H1 (cell line): ENCODE results near the gene USP24. TPM values are rescaled to one million over a fixed set of nuclear protein-coding genes. Genes with fewer than 3 reads are reported as not detected.

ENCODE experiments used
- CTCF ChIA-PET: fragments of 300-600 bp; sonication (Branson Sonifier 250); formaldehyde crosslinking; loops from one replicate; lab custom pipeline; 2021; ENCODE audit not compliant: partially characterized antibody; lab: Charles Lee
- POLR2A ChIA-PET: fragments of 300-600 bp; sonication (Branson Sonifier 250); formaldehyde crosslinking; loops from one replicate; lab custom pipeline; 2021; ENCODE audit warnings: inconsistent platforms; ENCODE audit not compliant: partially characterized antibody; lab: Charles Lee
- DNase-seq, 2 experiments: peaks; one replicate each; pipeline versions ENCODE4 v3.0.0 to v3.0.0-alpha.2; 2010 to 2022; ENCODE audit warnings: low spot score in 2 of 2, low read depth in 1 of 2, mixed read lengths in 1 of 2
- FAIRE-seq: peaks from 2 replicates; lab custom pipeline; 2011; peaks lifted over from hg19 to GRCh38; lab: Jason Lieb, UNC
- H2AFZ ChIP-seq: 2 replicates; pipeline ENCODE4 v1.8.1; 2012; ENCODE audit warnings: low read length, inconsistent platforms
- H2AK5ac ChIP-seq: 2 replicates; pipeline ENCODE4 v1.6.1; 2013; ENCODE audit warnings: low read depth, low read length
- H2BK120ac ChIP-seq: replicated peaks from 2 replicates; pipeline ENCODE3; 2013; ENCODE audit warnings: low read depth, low read length, inconsistent platforms
- H2BK12ac ChIP-seq: 2 replicates; pipeline ENCODE4 v1.6.1; 2013; ENCODE audit warnings: low read depth, low read length
- H2BK15ac ChIP-seq: 2 replicates; pipeline ENCODE4 v1.6.1; 2013; ENCODE audit warnings: low read length
- H2BK20ac ChIP-seq: 2 replicates; pipeline ENCODE4 v1.6.1; 2013; ENCODE audit warnings: low read length
- H2BK5ac ChIP-seq: 2 replicates; pipeline ENCODE4 v1.6.1; 2013; ENCODE audit warnings: low read depth, low read length
- H3K14ac ChIP-seq: 2 replicates; pipeline ENCODE4 v1.6.1; 2013; ENCODE audit warnings: inconsistent platforms; ENCODE audit not compliant: insufficient read length
- H3K18ac ChIP-seq: 2 replicates; pipeline ENCODE4 v1.6.1; 2013; ENCODE audit warnings: low read length; ENCODE audit errors: extremely low read depth
- H3K23ac ChIP-seq: 2 replicates; pipeline ENCODE4 v1.6.1; 2013; ENCODE audit warnings: inconsistent platforms; ENCODE audit not compliant: insufficient read length
- H3K23me2 ChIP-seq: 2 replicates; pipeline ENCODE4 v1.6.1; 2013; ENCODE audit warnings: low read depth, low read length
- H3K27ac ChIP-seq: 2 replicates; pipeline ENCODE4 v1.6.1; 2011; ENCODE audit warnings: low read depth, low read length, inconsistent platforms
- H3K27me3 ChIP-seq, 4 experiments: replicated peaks in 1 of 4; 1 replicate in 1 of 4; 2 replicates in 3 of 4; pipeline versions ENCODE4 v1.6.1 to v1.8.1; 2011 to 2013; ENCODE audit warnings: low read length in 3 of 4, mild to moderate bottlenecking in 3 of 4, inconsistent platforms in 2 of 4, mixed read lengths in 2 of 4, moderate library complexity in 1 of 4; ENCODE audit not compliant: control insufficient read depth in 3 of 4, insufficient read depth in 3 of 4; ENCODE audit errors: extremely low read depth in 1 of 4
- H3K36me3 ChIP-seq, 4 experiments: 2 replicates each; pipeline versions ENCODE4 v1.6.1 to v1.8.1; 2011 to 2013; ENCODE audit warnings: mild to moderate bottlenecking in 4 of 4, low read length in 3 of 4, moderate library complexity in 2 of 4, control low read depth in 1 of 4, inconsistent platforms in 1 of 4; ENCODE audit not compliant: insufficient read depth in 4 of 4, control insufficient read depth in 2 of 4
- H3K4ac ChIP-seq: replicated peaks from 2 replicates; pipeline ENCODE3; 2013; ENCODE audit warnings: low read length, low read depth, mixed read lengths, inconsistent platforms; ENCODE audit not compliant: insufficient read length
- H3K4me1 ChIP-seq, 4 experiments: replicated peaks in 1 of 4; 1 replicate in 1 of 4; 2 replicates in 3 of 4; pipeline versions ENCODE4 v1.6.1 to v1.8.1; 2011 to 2013; ENCODE audit warnings: low read length in 3 of 4, inconsistent platforms in 2 of 4, mixed read lengths in 1 of 4; ENCODE audit not compliant: insufficient read depth in 4 of 4, control insufficient read depth in 3 of 4
- H3K4me2 ChIP-seq, 2 experiments: 2 replicates each; pipeline versions ENCODE4 v1.6.1 to v1.8.1; 2011 to 2013; ENCODE audit warnings: low read depth in 2 of 2, low read length in 2 of 2, control low read depth in 1 of 2, inconsistent platforms in 1 of 2, mild to moderate bottlenecking in 1 of 2; ENCODE audit not compliant: insufficient read depth in 1 of 2
- H3K4me3 ChIP-seq, 4 experiments: fragments of 200-600, 300-600 bp in 1 of 4; sonication (generic), shearing (Covaris generic), sonication (Bioruptor Twin) in 1 of 4; 2 replicates each; pipeline versions ENCODE4 v1.5.1 to v1.8.1; 2011 to 2016; ENCODE audit warnings: low read length in 4 of 4, low read depth in 3 of 4, control low read depth in 2 of 4, inconsistent platforms in 2 of 4, mild to moderate bottlenecking in 2 of 4, mixed read lengths in 1 of 4, moderate library complexity in 1 of 4; ENCODE audit not compliant: insufficient read depth in 2 of 4; ENCODE audit errors: extremely low read depth in 1 of 4
- H3K56ac ChIP-seq: replicated peaks from 2 replicates; pipeline ENCODE3; 2013; ENCODE audit warnings: low read depth, mild to moderate bottlenecking, mixed read lengths, low read length, inconsistent platforms; ENCODE audit not compliant: insufficient read length
- H3K79me1 ChIP-seq: 2 replicates; pipeline ENCODE4 v1.6.1; 2013; ENCODE audit warnings: low read depth, low read length, control low read depth
- H3K79me2 ChIP-seq, 2 experiments: 2 replicates each; pipeline versions ENCODE4 v1.6.1 to v1.8.1; 2012 to 2013; ENCODE audit warnings: low read length in 2 of 2, mild to moderate bottlenecking in 2 of 2, inconsistent platforms in 1 of 2; ENCODE audit not compliant: insufficient read depth in 2 of 2, control insufficient read depth in 1 of 2
- H3K9ac ChIP-seq, 4 experiments: replicated peaks in 1 of 4; 1 replicate in 1 of 4; 2 replicates in 3 of 4; pipeline versions ENCODE4 v1.6.1 to v1.8.1; 2011 to 2013; ENCODE audit warnings: low read depth in 3 of 4, low read length in 3 of 4, control low read depth in 2 of 4, mild to moderate bottlenecking in 2 of 4, moderate library complexity in 2 of 4, inconsistent platforms in 1 of 4; ENCODE audit errors: extremely low read depth in 1 of 4
- H3K9me3 ChIP-seq, 2 experiments: 2 replicates each; pipeline versions ENCODE4 v1.6.1 to v1.8.1; 2012 to 2013; ENCODE audit warnings: mild to moderate bottlenecking in 2 of 2, moderate library complexity in 2 of 2, control low read depth in 1 of 2, inconsistent platforms in 1 of 2, low read depth in 1 of 2, low read length in 1 of 2, mixed read lengths in 1 of 2; ENCODE audit not compliant: insufficient read depth in 2 of 2
- H4K20me1 ChIP-seq, 2 experiments: replicated peaks in 1 of 2; 2 replicates each; pipeline versions ENCODE3 to v1.8.1; 2011 to 2013; ENCODE audit warnings: inconsistent platforms in 2 of 2, low read length in 2 of 2, mild to moderate bottlenecking in 1 of 2; ENCODE audit not compliant: insufficient read depth in 2 of 2, control insufficient read depth in 1 of 2
- H4K5ac ChIP-seq: 2 replicates; pipeline ENCODE4 v1.6.1; 2013; ENCODE audit warnings: low read length, low read depth, mixed read lengths, inconsistent platforms; ENCODE audit not compliant: insufficient read length
- H4K8ac ChIP-seq: 2 replicates; pipeline ENCODE4 v1.8.0; 2013; ENCODE audit warnings: mild to moderate bottlenecking, moderate library complexity, low read length, inconsistent platforms; ENCODE audit not compliant: insufficient read depth; ENCODE audit errors: extremely low read depth
- H4K91ac ChIP-seq: replicated peaks from 2 replicates; pipeline ENCODE3; 2013; ENCODE audit warnings: low read length, mixed read lengths, inconsistent platforms; ENCODE audit not compliant: insufficient read length
- ASH2L ChIP-seq: fragments of 200-600, 300-600 bp; sonication (generic); IDR thresholded peaks from one replicate; pipeline ENCODE4 v1.7.1; 2017; ENCODE audit warnings: low read length
- EGR1 ChIP-seq: IDR thresholded peaks from 2 replicates; pipeline ENCODE4 v1.6.1; 2011; ENCODE audit warnings: low read depth, low read length, borderline replicate concordance
- EZH2 ChIP-seq: fragments of 200-600 bp; sonication (generic); IDR thresholded peaks from 2 replicates; pipeline ENCODE4 v1.7.1; 2012; ENCODE audit warnings: low read depth, mild to moderate bottlenecking, moderate library complexity, low read length, inconsistent platforms; ENCODE audit not compliant: severe bottlenecking
- HDAC6 ChIP-seq: IDR thresholded peaks from one replicate; pipeline ENCODE4 v1.7.1; 2012; ENCODE audit warnings: low read depth, mild to moderate bottlenecking, inconsistent platforms, low read length, moderate library complexity
- SP2 ChIP-seq: IDR thresholded peaks from 2 replicates; pipeline ENCODE4 v1.6.1; 2012; ENCODE audit warnings: mild to moderate bottlenecking, low read length, inconsistent platforms
- TBP ChIP-seq: IDR thresholded peaks from 2 replicates; pipeline ENCODE4 v1.6.1; 2011; ENCODE audit warnings: low read depth, low read length, improper control_type of control experiment
- YY1 ChIP-seq: IDR thresholded peaks from 2 replicates; pipeline ENCODE4 v1.6.1; 2011; ENCODE audit warnings: low read depth, mild to moderate bottlenecking, low read length
- WGBS, 2 experiments: shearing (Covaris generic) in 1 of 2; methylation state at CpG; one replicate each; pipeline versions ENCODE4 v1.1.6 to v1.1.7; 2013 to 2015; ENCODE audit warnings: low lambda C conversion rate in 2 of 2, mixed read lengths in 2 of 2, inconsistent platforms in 1 of 2, low coverage in 1 of 2, missing lambda C conversion rate in 1 of 2; ENCODE audit not compliant: insufficient replicate concordance in 2 of 2, insufficient coverage in 1 of 2, insufficient read length in 1 of 2; ENCODE audit errors: extremely low coverage in 1 of 2, missing lambda C conversion rate in 1 of 2; 5-methylcytosine and 5-hydroxymethylcytosine counted together
- polyA plus RNA-seq, 7 experiments: library from polyadenylated mRNA; depleted of rRNA in 3 of 7; stranded (reverse) in 5 of 7; unstranded in 2 of 7; fragments of >200 nt in 5 of 7; fragments of 200-250 nt in 2 of 7; gene quantifications; 1 replicate in 5 of 7; 2 replicates in 1 of 7; 4 replicates in 1 of 7; pipeline versions ENCODE4 v1.2.1 to v1.2.3, GENCODE V29; 2011 to 2013; ENCODE audit warnings: missing spikeins in 2 of 7, mixed read lengths in 2 of 7
- total RNA-seq: library from RNA; stranded (reverse); fragmentation: NEBNext Ultra II Directional; extraction: Animal tissue kit (Norgen Biotek cat#: 25700); gene quantifications from 2 replicates; pipeline ENCODE4 v1.2.1, GENCODE V29; 2021
- TF ChIP-seq, protein P1 (sequence below), 3 experiments: IDR thresholded peaks; 1 replicate in 2 of 3; 2 replicates in 1 of 3; pipeline versions ENCODE4 v1.5.1 to v1.6.1; 2011; ENCODE audit warnings: low read length in 3 of 3, mild to moderate bottlenecking in 3 of 3, inconsistent platforms in 2 of 3, low read depth in 1 of 3, moderate library complexity in 1 of 3; ENCODE audit not compliant: insufficient read depth in 1 of 3; ENCODE audit errors: control extremely low read depth in 1 of 3
- TF ChIP-seq, protein P2 (sequence below): IDR thresholded peaks from 2 replicates; pipeline ENCODE4 v1.6.1; 2011; ENCODE audit warnings: low read depth, mild to moderate bottlenecking, low read length; ENCODE audit not compliant: insufficient read depth

USP24 gene
- total and polyA plus RNA-seq, 2 of the 8 experiments (the other 6 are each of a cell fraction or from before 2014, with no cell fraction given): 11.1 to 34.6 TPM

DNA sequence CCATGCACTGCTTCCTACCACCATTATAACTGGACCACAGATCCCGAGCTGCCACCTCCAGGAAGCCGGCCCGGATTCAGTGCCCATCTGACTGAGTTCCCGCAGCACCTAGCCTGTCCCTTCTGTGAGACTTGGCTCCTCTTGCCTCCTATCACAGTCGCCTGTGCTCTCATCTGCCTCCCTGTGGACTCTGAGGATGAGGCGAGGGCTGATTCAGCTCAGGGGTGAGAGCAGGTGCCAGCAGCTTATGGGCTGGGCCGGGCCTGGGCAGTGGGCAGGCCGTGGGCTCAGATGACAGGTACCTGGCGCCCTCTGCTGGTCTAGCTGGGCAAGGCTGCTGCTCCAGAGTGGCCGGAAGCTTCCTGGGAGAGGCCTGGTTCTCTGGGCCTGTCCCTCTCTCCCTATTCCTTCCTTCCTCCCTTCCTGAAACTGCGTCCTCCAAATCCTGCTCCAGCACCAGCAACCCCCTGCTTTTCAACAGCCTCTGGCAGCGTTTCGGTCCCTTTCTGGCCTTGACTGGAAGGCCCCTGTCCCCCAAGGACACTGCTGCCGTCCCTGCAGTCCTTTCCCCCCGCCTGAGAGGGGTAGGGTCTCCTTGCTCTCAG, 193.1 kb downstream of the USP24 start:
- ChIA-PET POLR2A (interaction anchor here (1.1 kb wide), 1 partner anchor 71 kb away, joined by 6 read pairs; no protein-coding TSS in a partner anchor), CTCF (interaction anchor here (0.5 to 14.1 kb wide), 43 partner anchors 12 to 245 kb away, joined by 3 to 343 read pairs (median 5); partner anchors contain the start of genes BSND and DHCR24)
- Histone ChIP-seq H3K27ac (no peak overlapping the region), H2BK20ac (0 out of 2 replicates have a peak overlapping the region, but pooled peaks have one; percentile 8), H3K9ac (no peak overlapping the region), H2AFZ (peak overlapping the region; percentile 96), H3K27me3 (no peaks in the 10 kb centered on the region), H3K18ac (peak overlapping the region; percentile 66; the same call in 1 of the 2 replicates), H3K14ac (no peak overlapping the region), H3K4me2 (no peak overlapping the region), H3K56ac (no peak overlapping the region), H3K23ac (no peak overlapping the region), H3K79me2 (peaks cover 0 to 2% of the 10 kb centered on the region in 2 experiments; a peak in 1 of 4 replicates), H3K9me3 (no peaks in the 10 kb centered on the region), H3K36me3 (no peaks in the 10 kb centered on the region), H2BK120ac (no peak overlapping the region), H3K79me1 (no peaks in the 10 kb centered on the region), H3K4me1 (no peaks in the 10 kb centered on the region; a peak in 2 of 7 replicates), H3K23me2 (no peaks in the 10 kb centered on the region), H4K5ac (peak overlapping the region; percentile 27), H2BK5ac (peak overlapping the region; percentile 88; the same call in 1 of the 2 replicates), H3K4ac (no peak overlapping the region), H2BK15ac (peak overlapping the region; percentile 82; the same call in 1 of the 2 replicates), H4K8ac (no peak overlapping the region), H4K91ac (peak overlapping the region; percentile 92), H3K4me3 (no peak overlapping the region), H2BK12ac (peak overlapping the region; percentile 69; the same call in 1 of the 2 replicates), H2AK5ac (no peak overlapping the region), H4K20me1 (no peaks in the 10 kb centered on the region)
- DNase-seq (peak; percentile 95 to 98), FAIRE-seq (peak; percentile 87)
- WGBS, 2 experiments: 37% methylated on average over 15 of the region's 15 CpGs; no CpG with 5 or more reads in 1 of the 2 experiments
- no peak for TF ChIP-seq HDAC6
- TF ChIP-seq YY1: peak; percentile 73; the same call in 1 of the 2 replicates
- TF ChIP-seq SP2: no peak
- no peak for TF ChIP-seq EZH2
- TF ChIP-seq ASH2L: no peak
- TF ChIP-seq EGR1: peak; percentile 30; the same call in 1 of the 2 replicates
- TF ChIP-seq TBP: peak; percentile 65
- TF ChIP-seq, protein P1, sequence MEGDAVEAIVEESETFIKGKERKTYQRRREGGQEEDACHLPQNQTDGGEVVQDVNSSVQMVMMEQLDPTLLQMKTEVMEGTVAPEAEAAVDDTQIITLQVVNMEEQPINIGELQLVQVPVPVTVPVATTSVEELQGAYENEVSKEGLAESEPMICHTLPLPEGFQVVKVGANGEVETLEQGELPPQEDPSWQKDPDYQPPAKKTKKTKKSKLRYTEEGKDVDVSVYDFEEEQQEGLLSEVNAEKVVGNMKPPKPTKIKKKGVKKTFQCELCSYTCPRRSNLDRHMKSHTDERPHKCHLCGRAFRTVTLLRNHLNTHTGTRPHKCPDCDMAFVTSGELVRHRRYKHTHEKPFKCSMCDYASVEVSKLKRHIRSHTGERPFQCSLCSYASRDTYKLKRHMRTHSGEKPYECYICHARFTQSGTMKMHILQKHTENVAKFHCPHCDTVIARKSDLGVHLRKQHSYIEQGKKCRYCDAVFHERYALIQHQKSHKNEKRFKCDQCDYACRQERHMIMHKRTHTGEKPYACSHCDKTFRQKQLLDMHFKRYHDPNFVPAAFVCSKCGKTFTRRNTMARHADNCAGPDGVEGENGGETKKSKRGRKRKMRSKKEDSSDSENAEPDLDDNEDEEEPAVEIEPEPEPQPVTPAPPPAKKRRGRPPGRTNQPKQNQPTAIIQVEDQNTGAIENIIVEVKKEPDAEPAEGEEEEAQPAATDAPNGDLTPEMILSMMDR (IDR thresholded peaks at IDR 0.05; ENCODE audit: control extremely low read depth in 1 of 3, insufficient read depth in 1 of 3, low read depth in 1 of 3, low read length in 3 of 3): peak; percentile 83 to 99 (median 98)
- TF ChIP-seq, protein P2, sequence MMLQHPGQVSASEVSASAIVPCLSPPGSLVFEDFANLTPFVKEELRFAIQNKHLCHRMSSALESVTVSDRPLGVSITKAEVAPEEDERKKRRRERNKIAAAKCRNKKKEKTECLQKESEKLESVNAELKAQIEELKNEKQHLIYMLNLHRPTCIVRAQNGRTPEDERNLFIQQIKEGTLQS: no peak
